ENCODE data around the gene MYCN. TPM values are rescaled to one million over a fixed set of nuclear protein-coding genes. Genes with fewer than 3 reads are reported as not detected.
A peak's percentile ranks its signal among the peaks of the same experiment; 100 is the strongest.

MYCN gene
- total RNA-seq, 6 donors from 2014 or later, result 0.20 to 0.67 (median 0.52) TPM; not detected in 3

DNA sequence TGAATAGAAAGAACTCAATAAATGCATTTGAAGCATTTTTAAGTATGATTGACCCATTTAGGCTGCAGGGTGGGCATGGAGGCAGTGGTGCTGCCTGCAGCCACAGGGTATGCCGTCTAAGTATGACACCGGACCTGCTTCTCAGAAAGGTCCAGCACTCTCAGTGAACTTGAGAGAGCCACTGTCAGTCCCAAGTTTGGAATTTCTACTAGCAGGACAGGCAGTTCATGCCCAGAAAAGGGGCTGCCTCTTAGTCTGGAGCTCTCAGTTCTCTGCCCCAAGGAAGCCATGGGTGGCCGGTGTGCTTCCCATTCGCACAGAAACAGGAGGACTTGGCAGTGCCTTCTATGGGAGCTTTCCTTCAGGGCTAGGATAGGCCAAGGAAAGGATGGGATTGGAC, 24.0 kb upstream of the MYCN start:
- H3K27ac ChIP-seq, result no peak overlapping the region

DNA sequence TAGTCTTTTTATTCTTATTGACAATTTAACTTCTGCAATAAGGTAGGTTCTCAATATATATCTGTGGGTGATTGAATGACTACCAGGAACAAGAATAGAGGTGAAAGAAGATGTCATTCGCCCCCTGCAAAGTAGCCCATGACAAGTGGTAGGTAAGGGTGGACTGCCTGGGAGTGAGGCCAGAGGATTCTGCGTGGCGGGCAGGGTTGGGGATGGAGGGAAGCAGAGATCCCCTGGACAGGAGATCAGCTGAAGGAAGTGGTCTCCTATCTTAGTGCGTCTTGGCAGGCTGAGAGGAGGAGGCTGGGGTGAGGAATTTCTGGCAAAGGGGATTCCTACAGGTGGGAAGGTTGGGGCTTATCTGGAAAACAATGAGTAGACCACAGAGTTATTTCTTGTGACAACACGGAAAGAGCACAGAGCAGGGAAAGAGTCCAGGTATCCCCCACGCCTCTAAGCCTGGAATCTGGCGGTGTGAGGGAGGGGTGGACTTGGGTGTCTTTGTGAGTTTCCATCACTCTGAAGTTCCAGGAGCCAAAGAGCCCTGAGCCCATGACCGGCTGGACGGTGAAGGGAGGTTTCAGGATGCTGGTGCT, 21.5 kb upstream of the MYCN start:
- 75 to 91% methylated on average over 9 of the region's 9 CpGs for WGBS, 2 donors
- H3K4me1 ChIP-seq, result peaks cover 7 to 22% (median 17%) of the 10 kb centered on the region in 4 donors
- no peak overlapping the region for H3K27ac ChIP-seq
- ATAC-seq (ENCODE audit: low FRiP score in 2 of 2) (no peak), DNase-seq (no peak)
- H3K27me3 ChIP-seq, result no peaks in the 10 kb centered on the region
- H3K36me3 ChIP-seq, result no peaks in the 10 kb centered on the region
- TF ChIP-seq, protein P1, sequence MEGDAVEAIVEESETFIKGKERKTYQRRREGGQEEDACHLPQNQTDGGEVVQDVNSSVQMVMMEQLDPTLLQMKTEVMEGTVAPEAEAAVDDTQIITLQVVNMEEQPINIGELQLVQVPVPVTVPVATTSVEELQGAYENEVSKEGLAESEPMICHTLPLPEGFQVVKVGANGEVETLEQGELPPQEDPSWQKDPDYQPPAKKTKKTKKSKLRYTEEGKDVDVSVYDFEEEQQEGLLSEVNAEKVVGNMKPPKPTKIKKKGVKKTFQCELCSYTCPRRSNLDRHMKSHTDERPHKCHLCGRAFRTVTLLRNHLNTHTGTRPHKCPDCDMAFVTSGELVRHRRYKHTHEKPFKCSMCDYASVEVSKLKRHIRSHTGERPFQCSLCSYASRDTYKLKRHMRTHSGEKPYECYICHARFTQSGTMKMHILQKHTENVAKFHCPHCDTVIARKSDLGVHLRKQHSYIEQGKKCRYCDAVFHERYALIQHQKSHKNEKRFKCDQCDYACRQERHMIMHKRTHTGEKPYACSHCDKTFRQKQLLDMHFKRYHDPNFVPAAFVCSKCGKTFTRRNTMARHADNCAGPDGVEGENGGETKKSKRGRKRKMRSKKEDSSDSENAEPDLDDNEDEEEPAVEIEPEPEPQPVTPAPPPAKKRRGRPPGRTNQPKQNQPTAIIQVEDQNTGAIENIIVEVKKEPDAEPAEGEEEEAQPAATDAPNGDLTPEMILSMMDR (IDR thresholded peaks at IDR 0.05), result no peak
- TF ChIP-seq POLR2A (IDR thresholded peaks at IDR 0.05) (no peak), POLR2AphosphoS5 (IDR thresholded peaks at IDR 0.05) (no peak), EP300 (IDR thresholded peaks at IDR 0.05) (no peak)
- H3K4me3 ChIP-seq, result no peak overlapping the region
- no peaks in the 10 kb centered on the region for H3K9me3 ChIP-seq

More for the DNA sequence above, 24.0 kb upstream of the MYCN start:
- peaks cover 7 to 36% (median 31%) of the 10 kb centered on the region in 4 donors for H3K4me1 ChIP-seq
- DNase-seq (no peak), ATAC-seq (ENCODE audit: low FRiP score in 2 of 2) (no peak)
- H3K27me3 ChIP-seq, result no peaks in the 10 kb centered on the region
- H3K9me3 ChIP-seq, result no peaks in the 10 kb centered on the region
- 97 to 99% methylated on average over 4 of the region's 4 CpGs for WGBS, 2 donors
- TF ChIP-seq POLR2A (IDR thresholded peaks at IDR 0.05) (no peak), EP300 (IDR thresholded peaks at IDR 0.05) (no peak)
- no peaks in the 10 kb centered on the region for H3K36me3 ChIP-seq
- no peak overlapping the region for H3K4me3 ChIP-seq

DNA sequence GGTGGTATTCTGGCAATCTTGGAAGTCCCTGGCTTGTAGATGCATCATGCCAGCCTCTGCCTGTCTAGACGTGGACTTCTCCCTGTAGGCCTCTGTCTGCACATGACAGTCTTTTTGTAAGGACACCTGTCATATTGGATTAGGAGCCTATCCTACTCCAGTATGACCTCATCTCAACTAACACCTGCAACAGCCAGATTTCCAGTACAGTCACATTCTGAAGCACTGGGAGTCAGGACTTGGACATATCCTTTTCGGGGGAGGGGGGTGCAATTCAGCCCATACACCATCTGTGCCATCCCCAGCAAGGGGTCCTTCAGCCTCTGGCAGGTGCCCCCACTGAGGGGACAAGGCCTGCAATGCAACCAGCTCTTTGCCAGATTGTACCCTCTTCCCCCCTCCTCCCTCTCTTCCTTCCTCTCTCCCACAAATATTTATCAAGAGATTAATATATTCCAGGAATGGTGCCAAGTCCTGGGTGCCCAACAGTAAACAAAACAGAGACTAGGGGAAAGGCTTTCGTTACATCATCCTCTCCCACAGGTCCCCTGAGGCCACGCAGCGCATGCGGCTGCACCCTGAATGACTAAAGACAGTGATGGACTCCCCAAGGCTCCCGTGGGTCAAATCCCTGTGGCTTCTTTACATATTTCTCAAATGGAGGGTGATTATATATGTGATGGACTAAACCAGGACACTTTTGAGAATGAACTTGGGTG, 20.5 kb upstream of the MYCN start:
- H3K4me1 ChIP-seq, result peaks cover 2 to 15% (median 13%) of the 10 kb centered on the region in 4 donors
- no peak overlapping the region for H3K4me3 ChIP-seq
- TF ChIP-seq, protein P1 (IDR thresholded peaks at IDR 0.05), result no peak
- TF ChIP-seq EP300 (IDR thresholded peaks at IDR 0.05) (no peak), POLR2A (IDR thresholded peaks at IDR 0.05) (no peak), POLR2AphosphoS5 (IDR thresholded peaks at IDR 0.05) (peak in 1 of 2 donors; percentile 14)
- no peaks in the 10 kb centered on the region for H3K36me3 ChIP-seq
- DNase-seq, result no peak
- 47 to 62% methylated on average over 6 to 7 of the region's 7 CpGs for WGBS, 2 donors
- H3K9me3 ChIP-seq, result no peaks in the 10 kb centered on the region
- H3K27ac ChIP-seq, result no peak overlapping the region
- no peak for ATAC-seq (ENCODE audit: low FRiP score in 2 of 2)
- no peaks in the 10 kb centered on the region for H3K27me3 ChIP-seq

DNA sequence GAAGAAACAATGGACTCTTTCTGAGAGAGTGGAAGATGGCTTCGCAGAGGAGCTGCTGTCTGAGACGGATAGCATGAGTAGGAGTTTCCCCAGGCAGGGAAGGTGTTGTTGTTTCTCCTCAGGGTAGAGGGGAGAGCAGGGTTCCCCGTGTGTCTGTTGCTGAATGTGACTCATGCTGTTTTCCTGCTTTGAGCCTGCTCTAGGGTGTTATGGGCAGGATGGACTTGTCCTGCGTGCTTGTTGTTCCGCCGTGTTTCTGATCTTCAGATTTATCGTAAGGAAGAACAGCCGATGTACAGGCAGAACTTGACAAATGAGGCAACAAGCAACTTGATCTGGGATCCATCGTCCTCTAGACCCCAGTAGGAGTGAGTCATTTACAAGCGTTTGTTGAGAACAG, 19.7 kb upstream of the MYCN start:
- Histone ChIP-seq H3K36me3 (no peaks in the 10 kb centered on the region), H3K27ac (no peak overlapping the region), H3K27me3 (no peaks in the 10 kb centered on the region), H3K9me3 (no peaks in the 10 kb centered on the region), H3K4me1 (peaks cover 0 to 13% (median 10%) of the 10 kb centered on the region in 4 donors), H3K4me3 (no peak overlapping the region)
- TF ChIP-seq POLR2A (IDR thresholded peaks at IDR 0.05) (no peak), POLR2AphosphoS5 (IDR thresholded peaks at IDR 0.05) (no peak), EP300 (IDR thresholded peaks at IDR 0.05) (no peak)
- TF ChIP-seq, protein P1 (IDR thresholded peaks at IDR 0.05), result no peak
- ATAC-seq (ENCODE audit: low FRiP score in 2 of 2), result no peak
- WGBS, 2 donors, result 83 to 89% methylated on average over 10 of the region's 10 CpGs
- DNase-seq, result no peak

DNA sequence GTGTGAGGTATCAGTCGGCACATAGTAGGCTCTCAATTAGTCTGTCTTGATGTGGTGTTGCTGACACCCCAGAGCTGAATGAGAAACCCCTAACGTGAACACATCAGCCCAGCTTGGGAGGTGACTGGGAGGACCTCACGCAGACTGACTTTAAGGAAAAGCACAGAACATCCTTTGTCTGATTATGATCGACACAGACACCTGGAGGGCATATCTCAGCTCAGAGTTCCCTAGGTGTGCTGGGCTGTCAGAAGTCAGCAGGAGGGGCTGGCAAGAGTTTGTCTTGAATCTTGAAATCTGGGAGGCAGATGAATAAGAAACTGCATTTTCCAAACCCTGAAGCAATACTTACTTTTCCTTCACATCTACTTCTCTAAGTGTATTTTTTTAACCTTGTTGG, 16.8 kb upstream of the MYCN start:
- no peaks in the 10 kb centered on the region for H3K27me3 ChIP-seq
- no peak overlapping the region for H3K4me3 ChIP-seq
- DNase-seq, result no peak
- no peaks in the 10 kb centered on the region for H3K36me3 ChIP-seq
- TF ChIP-seq EP300 (IDR thresholded peaks at IDR 0.05) (no peak), POLR2AphosphoS5 (IDR thresholded peaks at IDR 0.05) (no peak)
- H3K4me1 ChIP-seq, result peaks cover 0 to 13% (median 10%) of the 10 kb centered on the region in 4 donors
- H3K27ac ChIP-seq, result no peak overlapping the region
- WGBS, 2 donors, result 81 to 82% methylated on average over 4 of the region's 4 CpGs
- H3K9me3 ChIP-seq, result no peaks in the 10 kb centered on the region
- no peak for ATAC-seq (ENCODE audit: low FRiP score in 2 of 2)
